Astrocyte (in vitro differentiated cells and primary cell): ENCODE data around the gene UNC5C.

Experiments used
- EZH2 ChIP-seq: IDR thresholded peaks from 2 replicates; pipeline ENCODE4 v1.6.1; 2012; ENCODE audit warnings: mild to moderate bottlenecking, low read length, inconsistent platforms; ENCODE audit not compliant: insufficient read depth
- TF ChIP-seq, protein P1 (sequence below): IDR thresholded peaks from 2 replicates; pipeline ENCODE4 v1.5.1; 2011; ENCODE audit warnings: low read depth, mild to moderate bottlenecking, inconsistent platforms, low read length, moderate library complexity; ENCODE audit not compliant: insufficient read depth

DNA sequence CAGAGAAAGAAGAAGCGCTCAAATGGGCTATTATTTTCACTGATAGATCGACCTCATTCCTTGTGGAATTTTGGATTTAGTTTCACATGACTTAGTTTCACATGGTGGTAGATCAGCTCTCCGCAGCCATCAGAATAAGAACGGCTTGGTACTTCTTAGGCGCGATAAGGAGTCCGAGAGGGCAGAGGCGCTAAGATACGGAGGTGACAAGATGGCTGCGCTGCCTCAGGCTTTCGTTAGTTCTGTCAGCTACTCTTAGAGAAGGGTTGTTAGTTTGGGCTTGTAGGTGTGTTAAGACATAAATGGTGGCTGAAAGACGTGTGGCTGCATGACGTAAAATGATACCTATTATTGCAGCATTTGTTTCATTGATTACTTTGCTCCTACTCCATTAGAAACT is 169.1 kb downstream of the UNC5C start:
- TF ChIP-seq, protein P1, sequence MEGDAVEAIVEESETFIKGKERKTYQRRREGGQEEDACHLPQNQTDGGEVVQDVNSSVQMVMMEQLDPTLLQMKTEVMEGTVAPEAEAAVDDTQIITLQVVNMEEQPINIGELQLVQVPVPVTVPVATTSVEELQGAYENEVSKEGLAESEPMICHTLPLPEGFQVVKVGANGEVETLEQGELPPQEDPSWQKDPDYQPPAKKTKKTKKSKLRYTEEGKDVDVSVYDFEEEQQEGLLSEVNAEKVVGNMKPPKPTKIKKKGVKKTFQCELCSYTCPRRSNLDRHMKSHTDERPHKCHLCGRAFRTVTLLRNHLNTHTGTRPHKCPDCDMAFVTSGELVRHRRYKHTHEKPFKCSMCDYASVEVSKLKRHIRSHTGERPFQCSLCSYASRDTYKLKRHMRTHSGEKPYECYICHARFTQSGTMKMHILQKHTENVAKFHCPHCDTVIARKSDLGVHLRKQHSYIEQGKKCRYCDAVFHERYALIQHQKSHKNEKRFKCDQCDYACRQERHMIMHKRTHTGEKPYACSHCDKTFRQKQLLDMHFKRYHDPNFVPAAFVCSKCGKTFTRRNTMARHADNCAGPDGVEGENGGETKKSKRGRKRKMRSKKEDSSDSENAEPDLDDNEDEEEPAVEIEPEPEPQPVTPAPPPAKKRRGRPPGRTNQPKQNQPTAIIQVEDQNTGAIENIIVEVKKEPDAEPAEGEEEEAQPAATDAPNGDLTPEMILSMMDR: no peak
- no peak for TF ChIP-seq EZH2
